GM12878 (cell line): Measurements from ENCODE around the gene SLC25A42. TPM values are rescaled to one million over a fixed set of nuclear protein-coding genes. Genes with fewer than 3 reads are reported as not detected.
A peak's percentile ranks its signal among the peaks of the same experiment; 100 is the strongest.

Experiments used
- CHD2 ChIP-seq: IDR thresholded peaks from 2 replicates; pipeline ENCODE4 v1.6.1; 2011; ENCODE audit warnings: low read depth, low read length, improper control_type of control experiment, borderline replicate concordance
- GATAD2B ChIP-seq: fragments of 450-650 bp; conservative IDR thresholded peaks from 2 replicates; pipeline ENCODE4 v1.6.1; 2017; ENCODE audit warnings: low read depth, mild to moderate bottlenecking, moderate library complexity
- NFXL1 ChIP-seq: fragments of 450-650 bp; IDR thresholded peaks from 2 replicates; pipeline ENCODE4 v1.6.1; 2017; ENCODE audit warnings: antibody characterized with exemption, mild to moderate bottlenecking, borderline replicate concordance
- NR2C2 ChIP-seq: IDR thresholded peaks from 2 replicates; pipeline ENCODE4 v1.6.1; 2011; ENCODE audit warnings: borderline replicate concordance, low read depth; ENCODE audit not compliant: control insufficient read depth, insufficient read length
- RCOR1 ChIP-seq: conservative IDR thresholded peaks from 2 replicates; pipeline ENCODE4 v1.6.1; 2012; ENCODE audit warnings: low read depth, low read length, improper control_type of control experiment
- RUNX3 ChIP-seq: IDR thresholded peaks from 2 replicates; pipeline ENCODE4 v1.6.1; 2012; ENCODE audit warnings: low read length, inconsistent platforms
- TCF3 ChIP-seq: IDR thresholded peaks from 2 replicates; pipeline ENCODE4 v1.6.1; 2012; ENCODE audit warnings: low read depth, mild to moderate bottlenecking, low read length, borderline replicate concordance; ENCODE audit not compliant: insufficient read depth
- ZBED1 ChIP-seq: IDR thresholded peaks from 2 replicates; pipeline ENCODE4 v1.6.1; 2016; ENCODE audit warnings: borderline replicate concordance
- ZNF217 ChIP-seq: fragments of 450-650 bp; IDR thresholded peaks from 2 replicates; pipeline ENCODE4 v1.6.1; 2017; ENCODE audit warnings: antibody characterized with exemption, mild to moderate bottlenecking
- ZNF274 ChIP-seq: IDR thresholded peaks from one replicate; pipeline ENCODE4 v1.8.0; 2011; ENCODE audit not compliant: insufficient read length, insufficient read depth
- polyA plus RNA-seq, 11 experiments: library from polyadenylated mRNA; depleted of rRNA in 4 of 11; unstranded in 6 of 11; stranded (reverse) in 5 of 11; fragments of >200 nt; fragmentation: Nextera tagmentation in 4 of 11; fragmentation: Illumina TruSeq in 1 of 11; extraction: Ambion mirVana in 4 of 11; extraction: Trizol in 1 of 11; gene quantifications; 1 replicate in 1 of 11; 2 replicates in 10 of 11; pipeline versions ENCODE4 v1.2.1 to v1.2.3, GENCODE V29; 2011 to 2016; ENCODE audit warnings: inconsistent platforms in 2 of 11, missing spikeins in 2 of 11, low read depth in 1 of 11
- total RNA-seq, 4 experiments: library from RNA; depleted of rRNA in 3 of 4; stranded (reverse); fragments of >200 nt in 3 of 4; fragmentation: Illumina TruSeq in 1 of 4; extraction: Trizol in 1 of 4; gene quantifications; 2 replicates each; pipeline versions ENCODE4 v1.2.1 to v1.2.3, GENCODE V29; 2013 to 2021
- TF ChIP-seq, protein P1 (sequence below): fragments of 450-650 bp; IDR thresholded peaks from 2 replicates; pipeline ENCODE4 v1.6.1; 2017; ENCODE audit warnings: mild to moderate bottlenecking, moderate library complexity
- TF ChIP-seq, protein P2 (sequence below): fragments of 450-650 bp; IDR thresholded peaks from 2 replicates; pipeline ENCODE4 v1.6.1; 2017; ENCODE audit warnings: mild to moderate bottlenecking
- TF ChIP-seq, protein P3 (sequence below): fragments of 150-350 bp; IDR thresholded peaks from 2 replicates; pipeline ENCODE4 v1.6.1; 2016; ENCODE audit warnings: low read depth, low read length
- TF ChIP-seq, protein P4 (sequence below): IDR thresholded peaks from 2 replicates; pipeline ENCODE4 v1.6.1; 2012; ENCODE audit warnings: mild to moderate bottlenecking, low read depth, low read length

SLC25A42 gene
- total and polyA plus RNA-seq, 10 of the 15 experiments (the other 5 are each of a cell fraction or from before 2014, with no cell fraction given), result 0.24 to 19.2 (median 9.6) TPM

DNA sequence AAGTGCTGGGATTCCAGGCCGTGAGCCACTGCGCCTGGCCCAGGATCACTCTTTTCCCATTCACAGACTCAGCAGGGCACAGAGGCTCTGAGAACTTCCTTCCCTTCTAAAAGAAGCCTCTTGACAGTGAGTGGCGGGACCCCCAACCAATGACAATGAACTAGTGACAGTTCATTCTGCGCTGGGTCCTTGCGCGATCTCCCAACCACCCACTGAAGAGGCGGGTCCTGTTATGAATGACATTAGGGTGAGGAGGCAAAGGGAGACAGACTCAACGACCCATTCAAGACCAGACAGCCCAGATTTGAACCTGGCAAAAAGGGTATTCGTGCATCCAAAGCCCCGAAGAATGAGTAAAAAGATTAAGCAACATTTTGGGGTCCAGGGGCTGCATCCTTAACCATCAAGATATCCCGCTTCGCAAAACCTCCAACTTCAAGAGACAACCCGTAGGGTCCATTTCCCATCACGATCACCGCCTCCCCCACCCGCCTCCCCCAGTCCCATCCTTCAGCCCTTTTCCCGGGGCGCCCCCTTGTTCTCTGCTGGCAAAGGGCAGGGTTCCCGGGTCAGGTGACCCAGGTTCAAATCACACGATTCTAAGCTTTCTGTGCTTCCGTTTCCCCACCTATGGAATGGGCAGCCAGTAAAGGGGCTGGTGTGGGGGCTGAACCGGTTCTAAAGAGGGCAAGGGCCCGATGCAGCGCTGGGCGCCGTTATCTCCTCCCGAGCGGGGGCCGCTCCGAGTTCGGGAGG lies 31.2 kb upstream of the SLC25A42 start (continued):
- no peak for TF ChIP-seq GATAD2B
- no peak for TF ChIP-seq ZBED1
- TF ChIP-seq, protein P1, sequence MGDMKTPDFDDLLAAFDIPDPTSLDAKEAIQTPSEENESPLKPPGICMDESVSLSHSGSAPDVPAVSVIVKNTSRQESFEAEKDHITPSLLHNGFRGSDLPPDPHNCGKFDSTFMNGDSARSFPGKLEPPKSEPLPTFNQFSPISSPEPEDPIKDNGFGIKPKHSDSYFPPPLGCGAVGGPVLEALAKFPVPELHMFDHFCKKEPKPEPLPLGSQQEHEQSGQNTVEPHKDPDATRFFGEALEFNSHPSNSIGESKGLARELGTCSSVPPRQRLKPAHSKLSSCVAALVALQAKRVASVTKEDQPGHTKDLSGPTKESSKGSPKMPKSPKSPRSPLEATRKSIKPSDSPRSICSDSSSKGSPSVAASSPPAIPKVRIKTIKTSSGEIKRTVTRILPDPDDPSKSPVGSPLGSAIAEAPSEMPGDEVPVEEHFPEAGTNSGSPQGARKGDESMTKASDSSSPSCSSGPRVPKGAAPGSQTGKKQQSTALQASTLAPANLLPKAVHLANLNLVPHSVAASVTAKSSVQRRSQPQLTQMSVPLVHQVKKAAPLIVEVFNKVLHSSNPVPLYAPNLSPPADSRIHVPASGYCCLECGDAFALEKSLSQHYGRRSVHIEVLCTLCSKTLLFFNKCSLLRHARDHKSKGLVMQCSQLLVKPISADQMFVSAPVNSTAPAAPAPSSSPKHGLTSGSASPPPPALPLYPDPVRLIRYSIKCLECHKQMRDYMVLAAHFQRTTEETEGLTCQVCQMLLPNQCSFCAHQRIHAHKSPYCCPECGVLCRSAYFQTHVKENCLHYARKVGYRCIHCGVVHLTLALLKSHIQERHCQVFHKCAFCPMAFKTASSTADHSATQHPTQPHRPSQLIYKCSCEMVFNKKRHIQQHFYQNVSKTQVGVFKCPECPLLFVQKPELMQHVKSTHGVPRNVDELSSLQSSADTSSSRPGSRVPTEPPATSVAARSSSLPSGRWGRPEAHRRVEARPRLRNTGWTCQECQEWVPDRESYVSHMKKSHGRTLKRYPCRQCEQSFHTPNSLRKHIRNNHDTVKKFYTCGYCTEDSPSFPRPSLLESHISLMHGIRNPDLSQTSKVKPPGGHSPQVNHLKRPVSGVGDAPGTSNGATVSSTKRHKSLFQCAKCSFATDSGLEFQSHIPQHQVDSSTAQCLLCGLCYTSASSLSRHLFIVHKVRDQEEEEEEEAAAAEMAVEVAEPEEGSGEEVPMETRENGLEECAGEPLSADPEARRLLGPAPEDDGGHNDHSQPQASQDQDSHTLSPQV, result no peak
- TF ChIP-seq, protein P2, sequence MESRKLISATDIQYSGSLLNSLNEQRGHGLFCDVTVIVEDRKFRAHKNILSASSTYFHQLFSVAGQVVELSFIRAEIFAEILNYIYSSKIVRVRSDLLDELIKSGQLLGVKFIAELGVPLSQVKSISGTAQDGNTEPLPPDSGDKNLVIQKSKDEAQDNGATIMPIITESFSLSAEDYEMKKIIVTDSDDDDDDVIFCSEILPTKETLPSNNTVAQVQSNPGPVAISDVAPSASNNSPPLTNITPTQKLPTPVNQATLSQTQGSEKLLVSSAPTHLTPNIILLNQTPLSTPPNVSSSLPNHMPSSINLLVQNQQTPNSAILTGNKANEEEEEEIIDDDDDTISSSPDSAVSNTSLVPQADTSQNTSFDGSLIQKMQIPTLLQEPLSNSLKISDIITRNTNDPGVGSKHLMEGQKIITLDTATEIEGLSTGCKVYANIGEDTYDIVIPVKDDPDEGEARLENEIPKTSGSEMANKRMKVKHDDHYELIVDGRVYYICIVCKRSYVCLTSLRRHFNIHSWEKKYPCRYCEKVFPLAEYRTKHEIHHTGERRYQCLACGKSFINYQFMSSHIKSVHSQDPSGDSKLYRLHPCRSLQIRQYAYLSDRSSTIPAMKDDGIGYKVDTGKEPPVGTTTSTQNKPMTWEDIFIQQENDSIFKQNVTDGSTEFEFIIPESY, result no peak
- TF ChIP-seq NFXL1, result no peak
- no peak for TF ChIP-seq RCOR1
- TF ChIP-seq NR2C2, result no peak
- no peak for TF ChIP-seq ZNF274
- no peak for TF ChIP-seq RUNX3
- TF ChIP-seq, protein P3, sequence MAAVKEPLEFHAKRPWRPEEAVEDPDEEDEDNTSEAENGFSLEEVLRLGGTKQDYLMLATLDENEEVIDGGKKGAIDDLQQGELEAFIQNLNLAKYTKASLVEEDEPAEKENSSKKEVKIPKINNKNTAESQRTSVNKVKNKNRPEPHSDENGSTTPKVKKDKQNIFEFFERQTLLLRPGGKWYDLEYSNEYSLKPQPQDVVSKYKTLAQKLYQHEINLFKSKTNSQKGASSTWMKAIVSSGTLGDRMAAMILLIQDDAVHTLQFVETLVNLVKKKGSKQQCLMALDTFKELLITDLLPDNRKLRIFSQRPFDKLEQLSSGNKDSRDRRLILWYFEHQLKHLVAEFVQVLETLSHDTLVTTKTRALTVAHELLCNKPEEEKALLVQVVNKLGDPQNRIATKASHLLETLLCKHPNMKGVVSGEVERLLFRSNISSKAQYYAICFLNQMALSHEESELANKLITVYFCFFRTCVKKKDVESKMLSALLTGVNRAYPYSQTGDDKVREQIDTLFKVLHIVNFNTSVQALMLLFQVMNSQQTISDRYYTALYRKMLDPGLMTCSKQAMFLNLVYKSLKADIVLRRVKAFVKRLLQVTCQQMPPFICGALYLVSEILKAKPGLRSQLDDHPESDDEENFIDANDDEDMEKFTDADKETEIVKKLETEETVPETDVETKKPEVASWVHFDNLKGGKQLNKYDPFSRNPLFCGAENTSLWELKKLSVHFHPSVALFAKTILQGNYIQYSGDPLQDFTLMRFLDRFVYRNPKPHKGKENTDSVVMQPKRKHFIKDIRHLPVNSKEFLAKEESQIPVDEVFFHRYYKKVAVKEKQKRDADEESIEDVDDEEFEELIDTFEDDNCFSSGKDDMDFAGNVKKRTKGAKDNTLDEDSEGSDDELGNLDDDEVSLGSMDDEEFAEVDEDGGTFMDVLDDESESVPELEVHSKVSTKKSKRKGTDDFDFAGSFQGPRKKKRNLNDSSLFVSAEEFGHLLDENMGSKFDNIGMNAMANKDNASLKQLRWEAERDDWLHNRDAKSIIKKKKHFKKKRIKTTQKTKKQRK, result 0 out of 2 replicates have a peak, but pooled peaks have one; percentile 31
- TF ChIP-seq, protein P4, sequence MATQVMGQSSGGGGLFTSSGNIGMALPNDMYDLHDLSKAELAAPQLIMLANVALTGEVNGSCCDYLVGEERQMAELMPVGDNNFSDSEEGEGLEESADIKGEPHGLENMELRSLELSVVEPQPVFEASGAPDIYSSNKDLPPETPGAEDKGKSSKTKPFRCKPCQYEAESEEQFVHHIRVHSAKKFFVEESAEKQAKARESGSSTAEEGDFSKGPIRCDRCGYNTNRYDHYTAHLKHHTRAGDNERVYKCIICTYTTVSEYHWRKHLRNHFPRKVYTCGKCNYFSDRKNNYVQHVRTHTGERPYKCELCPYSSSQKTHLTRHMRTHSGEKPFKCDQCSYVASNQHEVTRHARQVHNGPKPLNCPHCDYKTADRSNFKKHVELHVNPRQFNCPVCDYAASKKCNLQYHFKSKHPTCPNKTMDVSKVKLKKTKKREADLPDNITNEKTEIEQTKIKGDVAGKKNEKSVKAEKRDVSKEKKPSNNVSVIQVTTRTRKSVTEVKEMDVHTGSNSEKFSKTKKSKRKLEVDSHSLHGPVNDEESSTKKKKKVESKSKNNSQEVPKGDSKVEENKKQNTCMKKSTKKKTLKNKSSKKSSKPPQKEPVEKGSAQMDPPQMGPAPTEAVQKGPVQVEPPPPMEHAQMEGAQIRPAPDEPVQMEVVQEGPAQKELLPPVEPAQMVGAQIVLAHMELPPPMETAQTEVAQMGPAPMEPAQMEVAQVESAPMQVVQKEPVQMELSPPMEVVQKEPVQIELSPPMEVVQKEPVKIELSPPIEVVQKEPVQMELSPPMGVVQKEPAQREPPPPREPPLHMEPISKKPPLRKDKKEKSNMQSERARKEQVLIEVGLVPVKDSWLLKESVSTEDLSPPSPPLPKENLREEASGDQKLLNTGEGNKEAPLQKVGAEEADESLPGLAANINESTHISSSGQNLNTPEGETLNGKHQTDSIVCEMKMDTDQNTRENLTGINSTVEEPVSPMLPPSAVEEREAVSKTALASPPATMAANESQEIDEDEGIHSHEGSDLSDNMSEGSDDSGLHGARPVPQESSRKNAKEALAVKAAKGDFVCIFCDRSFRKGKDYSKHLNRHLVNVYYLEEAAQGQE, result no peak
- TF ChIP-seq CHD2, result peak; percentile 64
- no peak for TF ChIP-seq ZNF217
- no peak for TF ChIP-seq TCF3
